GM06990 (cell line): ENCODE data around the gene DNAJC17.

Experiments used
- DNase-seq: peaks from one replicate; pipeline ENCODE4 v3.0.0-alpha.2; 2011; ENCODE audit not compliant: insufficient read length; ENCODE audit errors: extremely low read depth
- H3K27me3 ChIP-seq: replicated peaks from 2 replicates; pipeline ENCODE4 v1.6.0; 2011; ENCODE audit warnings: low read length; ENCODE audit not compliant: control insufficient read depth, insufficient read depth
- H3K36me3 ChIP-seq: 2 replicates; pipeline ENCODE4 v1.5.1; 2011; ENCODE audit warnings: low read length; ENCODE audit not compliant: control insufficient read depth, insufficient read depth
- H3K4me3 ChIP-seq: replicated peaks from 2 replicates; pipeline ENCODE4 v1.5.1; 2011; ENCODE audit warnings: low read depth, mild to moderate bottlenecking, control low read depth, low read length
- TF ChIP-seq, protein P1 (sequence below): IDR thresholded peaks from 2 replicates; pipeline ENCODE4 v1.5.1; 2011; ENCODE audit warnings: low read length, control low read depth, mild to moderate bottlenecking, inconsistent platforms; ENCODE audit not compliant: insufficient read depth, poor library complexity, severe bottlenecking

The DNAJC17 gene

DNA sequence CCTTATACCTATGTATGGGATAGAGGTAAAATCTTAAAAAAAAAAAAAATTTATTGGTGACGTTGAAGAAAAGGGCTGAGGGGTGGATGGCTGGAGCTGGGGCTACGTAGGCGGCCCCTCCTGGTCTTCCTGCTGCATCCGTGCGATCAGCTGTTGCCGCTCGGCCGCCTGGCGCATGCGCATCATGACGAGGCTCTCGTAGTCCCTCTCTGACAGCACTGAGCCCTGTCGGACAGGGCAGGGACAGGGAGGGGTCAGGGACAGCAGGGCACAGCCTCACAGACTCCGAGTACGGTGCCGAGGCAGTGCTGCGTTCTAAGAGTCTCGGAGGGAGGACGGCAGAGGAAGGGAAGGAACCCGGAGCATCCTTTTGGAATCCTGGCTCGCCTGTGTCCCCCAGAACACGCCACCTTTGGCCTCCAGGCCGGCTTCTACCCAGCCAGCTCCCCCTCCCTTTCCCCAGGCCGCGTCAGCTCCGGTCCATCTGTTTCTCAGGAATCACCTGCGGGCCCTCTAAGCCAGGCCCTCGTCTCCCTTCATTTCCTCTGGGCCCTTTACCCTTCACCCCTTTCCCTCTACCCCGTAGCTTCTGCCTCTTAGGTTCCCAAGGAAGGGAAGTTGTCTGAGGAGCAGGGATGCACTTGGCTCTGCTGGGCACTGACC lies 39.3 kb downstream of the DNAJC17 start:
- no peaks in the 10 kb centered on the region for H3K27me3 ChIP-seq
- TF ChIP-seq, protein P1, sequence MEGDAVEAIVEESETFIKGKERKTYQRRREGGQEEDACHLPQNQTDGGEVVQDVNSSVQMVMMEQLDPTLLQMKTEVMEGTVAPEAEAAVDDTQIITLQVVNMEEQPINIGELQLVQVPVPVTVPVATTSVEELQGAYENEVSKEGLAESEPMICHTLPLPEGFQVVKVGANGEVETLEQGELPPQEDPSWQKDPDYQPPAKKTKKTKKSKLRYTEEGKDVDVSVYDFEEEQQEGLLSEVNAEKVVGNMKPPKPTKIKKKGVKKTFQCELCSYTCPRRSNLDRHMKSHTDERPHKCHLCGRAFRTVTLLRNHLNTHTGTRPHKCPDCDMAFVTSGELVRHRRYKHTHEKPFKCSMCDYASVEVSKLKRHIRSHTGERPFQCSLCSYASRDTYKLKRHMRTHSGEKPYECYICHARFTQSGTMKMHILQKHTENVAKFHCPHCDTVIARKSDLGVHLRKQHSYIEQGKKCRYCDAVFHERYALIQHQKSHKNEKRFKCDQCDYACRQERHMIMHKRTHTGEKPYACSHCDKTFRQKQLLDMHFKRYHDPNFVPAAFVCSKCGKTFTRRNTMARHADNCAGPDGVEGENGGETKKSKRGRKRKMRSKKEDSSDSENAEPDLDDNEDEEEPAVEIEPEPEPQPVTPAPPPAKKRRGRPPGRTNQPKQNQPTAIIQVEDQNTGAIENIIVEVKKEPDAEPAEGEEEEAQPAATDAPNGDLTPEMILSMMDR, result no peak
- DNase-seq, result no peak
- H3K4me3 ChIP-seq, result no peak overlapping the region
- peaks cover 9% of the 10 kb centered on the region for H3K36me3 ChIP-seq

DNA sequence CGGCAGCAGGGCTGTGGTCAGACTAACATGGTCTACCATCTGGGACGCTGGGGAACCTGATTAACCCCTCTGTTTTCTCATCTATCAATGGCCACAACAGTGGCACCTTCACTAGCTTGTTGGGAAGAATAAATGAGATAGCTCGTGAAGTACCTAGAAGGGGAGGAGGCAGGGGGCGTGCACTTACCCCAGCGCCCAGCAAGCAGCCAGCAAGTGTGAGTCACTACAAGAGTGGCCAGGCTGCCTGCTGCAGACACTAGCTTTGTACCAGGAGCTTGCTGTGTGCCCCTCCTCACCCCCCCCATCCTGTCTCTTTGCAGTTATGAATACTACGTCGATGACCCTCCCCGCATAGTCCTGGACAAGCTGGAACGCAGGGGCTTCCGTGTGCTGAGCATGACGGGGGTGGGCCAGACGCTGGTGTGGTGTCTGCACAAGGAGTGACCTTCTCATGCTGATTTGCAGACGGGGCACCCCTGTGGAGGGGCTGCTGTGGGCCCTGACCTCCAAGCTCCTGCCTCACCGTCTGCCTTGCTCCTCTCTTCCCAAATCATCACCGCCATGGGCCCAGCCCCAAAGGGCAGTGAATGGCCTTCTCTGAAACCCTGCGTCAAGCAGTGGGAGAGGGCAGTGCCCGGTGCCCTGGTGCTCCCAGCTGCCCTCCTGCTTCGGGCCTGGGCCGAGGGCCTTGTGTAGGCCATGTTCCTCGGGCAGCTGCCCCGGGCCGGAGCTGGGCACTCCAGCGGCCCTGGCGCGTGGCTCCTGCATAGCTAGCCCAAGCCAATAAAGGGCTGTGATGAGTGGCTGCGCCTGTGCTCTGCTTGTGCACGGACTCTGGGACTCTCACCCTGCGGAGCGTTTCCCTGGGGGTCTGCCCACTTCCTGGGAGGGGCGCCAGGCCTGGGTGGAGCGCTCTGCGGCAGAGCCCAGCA lies 40.1 kb downstream of the DNAJC17 start:
- no peak overlapping the region for H3K4me3 ChIP-seq
- DNase-seq, result no peak
- H3K27me3 ChIP-seq, result no peaks in the 10 kb centered on the region
- H3K36me3 ChIP-seq, result peaks cover 7% of the 10 kb centered on the region
- TF ChIP-seq, protein P1, result no peak

DNA sequence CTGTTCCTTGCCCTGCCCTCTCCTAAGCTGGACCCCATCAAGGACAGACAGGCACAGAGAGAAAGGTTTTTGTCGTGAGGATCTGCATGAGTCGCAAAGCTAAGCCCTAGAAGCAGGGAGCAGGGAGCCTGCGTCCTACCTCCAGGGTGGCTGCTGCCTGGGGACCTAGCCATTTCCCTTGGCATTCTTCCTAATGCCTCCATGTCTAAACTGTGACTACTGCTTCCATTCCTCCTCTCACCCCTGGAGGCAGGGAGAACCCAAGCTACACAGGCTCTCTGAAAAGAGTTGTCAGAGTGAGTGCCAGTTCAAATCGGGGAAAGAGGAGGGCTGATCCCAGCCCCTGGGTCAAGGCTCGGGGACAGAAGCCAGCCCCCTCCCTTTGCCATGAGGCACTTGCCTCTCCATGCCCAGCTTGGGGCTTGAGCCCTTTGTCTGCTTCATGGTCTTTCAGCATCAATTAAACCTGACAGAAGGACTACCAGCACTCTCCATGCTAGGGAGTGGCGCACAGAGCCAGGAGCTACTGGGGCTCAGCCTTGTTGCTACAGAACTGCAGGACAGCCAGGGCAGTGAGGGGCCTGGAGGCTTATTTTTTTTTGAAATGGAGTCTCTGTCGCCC lies 41.0 kb downstream of the DNAJC17 start:
- TF ChIP-seq, protein P1, result no peak
- no peak for DNase-seq
- H3K4me3 ChIP-seq, result no peak overlapping the region
- H3K27me3 ChIP-seq, result no peaks in the 10 kb centered on the region
- peaks cover 7% of the 10 kb centered on the region for H3K36me3 ChIP-seq

DNA sequence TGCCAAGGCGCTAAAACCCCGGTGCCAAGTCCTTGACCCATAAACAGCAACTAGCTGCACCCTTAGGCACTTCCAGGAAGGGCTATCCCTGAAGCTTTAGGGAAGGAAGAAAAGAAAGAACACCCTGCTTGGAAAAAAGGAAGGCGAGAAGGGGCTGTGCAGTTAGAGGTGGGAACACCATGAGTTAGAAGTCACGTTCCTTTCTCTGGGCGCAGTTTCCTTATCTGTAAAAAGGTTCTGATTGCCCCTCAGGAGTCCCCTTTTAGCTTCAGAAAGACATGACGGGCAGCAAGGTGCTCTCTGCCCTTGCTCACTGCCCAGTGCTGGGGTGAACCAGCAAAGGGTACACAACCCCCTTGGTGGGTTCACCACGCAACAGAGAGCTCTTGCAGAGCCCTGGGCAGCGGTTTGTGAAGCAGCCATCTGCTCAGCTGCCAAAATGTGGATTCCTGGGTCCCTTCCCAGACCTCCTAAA lies 42.6 kb downstream of the DNAJC17 start:
- peaks cover 7% of the 10 kb centered on the region for H3K36me3 ChIP-seq
- DNase-seq, result no peak
- TF ChIP-seq, protein P1, result no peak
- peak overlapping the region; percentile 69 for H3K4me3 ChIP-seq
- H3K27me3 ChIP-seq, result no peaks in the 10 kb centered on the region

DNA sequence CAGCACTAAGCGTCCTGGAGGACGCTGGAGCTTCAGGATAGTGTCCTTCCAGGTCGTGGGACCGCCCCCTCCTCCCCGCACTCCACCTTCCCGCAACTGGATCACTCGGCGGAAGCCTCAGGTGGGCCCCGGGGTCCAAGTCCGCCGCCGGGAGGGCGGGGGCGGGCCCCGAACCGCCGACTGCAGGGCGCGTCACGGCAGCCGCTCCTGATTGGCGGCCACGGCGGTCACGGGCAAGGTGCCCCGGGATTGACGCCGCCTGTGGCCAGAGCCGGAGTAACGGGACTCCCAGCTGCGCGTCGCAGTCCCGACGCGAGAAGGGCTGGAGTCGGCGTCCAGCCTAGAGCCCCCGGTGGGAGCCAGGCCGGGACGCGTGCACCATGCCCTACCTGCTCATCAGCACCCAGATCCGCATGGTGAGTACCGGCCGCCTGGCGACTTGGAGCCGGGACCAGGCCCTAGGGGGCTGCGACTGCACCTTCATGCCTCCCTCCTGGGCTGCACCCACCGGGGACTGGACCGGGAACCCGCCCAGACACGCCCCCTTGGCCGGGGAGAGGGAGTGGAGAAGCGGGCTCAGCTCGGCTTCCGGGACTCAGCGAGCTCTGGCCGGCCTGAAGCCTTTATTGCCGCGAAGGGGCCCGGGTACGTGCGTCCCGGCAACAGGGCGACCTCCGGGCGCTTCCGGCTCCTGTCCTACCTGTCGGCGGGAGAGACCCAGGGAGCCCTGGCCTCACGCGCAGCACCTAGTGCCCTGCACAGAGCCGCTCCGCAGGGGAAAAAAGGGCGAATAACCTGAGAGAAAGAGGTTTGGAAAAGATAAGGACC lies 43.3 kb downstream of the DNAJC17 start, which contains the start of gene GCHFR:
Gene GCHFR, plus strand, starts transcription at position 268 of the 828 bp plus-strand sequence. Its CDS starts 113 bp downstream, at position 381.
- Histone ChIP-seq H3K27me3 (no peaks in the 10 kb centered on the region), H3K4me3 (peak within 1 kb of the TSS; percentile 69), H3K36me3 (peaks cover 7% of the 10 kb centered on the region)
- TF ChIP-seq, protein P1, result peak; percentile 33
- DNase-seq, result peak; percentile 87
